ENCODE results near the gene CCDC85C. TPM values are rescaled to one million over a fixed set of nuclear protein-coding genes. Genes with fewer than 3 reads are reported as not detected.
A peak's percentile ranks its signal among the peaks of the same experiment; 100 is the strongest.

The CCDC85C gene
- total RNA-seq, 1 experiment from 2014 or later: 35.8 TPM

DNA sequence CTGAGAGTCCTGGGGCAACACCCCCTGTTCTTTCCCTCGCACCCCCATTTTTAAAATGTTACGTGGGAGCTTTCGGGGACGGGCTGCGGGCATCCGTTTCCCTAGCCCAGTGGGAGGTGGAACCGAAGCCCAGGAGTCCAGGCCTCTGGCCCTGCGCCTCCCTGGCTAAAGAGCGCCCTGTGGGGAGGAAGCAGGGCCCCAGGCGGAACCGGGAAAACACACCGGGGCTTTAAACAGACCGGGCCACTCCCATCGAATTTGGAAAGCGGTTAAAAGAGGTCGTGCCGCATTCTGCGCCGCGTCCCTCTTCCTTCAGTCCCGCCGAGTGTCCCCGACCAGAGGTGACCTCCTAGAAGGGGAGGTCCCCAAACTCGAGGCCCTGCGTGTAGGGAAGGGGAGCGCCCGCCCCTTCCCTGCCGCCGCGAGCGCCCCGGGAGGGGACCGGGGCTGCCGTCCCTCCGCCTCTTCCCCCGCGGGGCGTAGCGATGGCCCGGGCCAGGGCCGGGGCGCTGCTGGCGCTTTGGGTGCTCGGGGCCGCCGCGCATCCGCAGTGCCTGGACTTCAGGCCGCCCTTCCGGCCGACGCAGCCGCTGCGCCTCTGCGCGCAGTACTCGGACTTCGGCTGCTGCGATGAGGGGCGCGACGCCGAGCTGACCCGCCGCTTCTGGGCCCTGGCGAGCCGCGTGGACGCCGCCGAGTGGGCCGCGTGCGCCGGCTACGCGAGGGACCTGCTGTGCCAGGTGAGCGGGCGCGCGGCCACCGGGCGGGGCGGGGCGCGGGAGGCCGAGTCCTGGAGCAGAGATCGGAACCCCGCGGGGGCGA, 40.9 kb upstream of the CCDC85C start, which contains the start of gene HHIPL1 (continued):
- TF ChIP-seq HMGXB4 (CRISPR knock-in tag; IDR thresholded peaks at IDR 0.05): no peak; the same call in 1 of the 2 replicates
- TF ChIP-seq JAZF1 (CRISPR knock-in tag; IDR thresholded peaks at IDR 0.05): no peak
- no peak for TF ChIP-seq NR3C1 (CRISPR knock-in tag; conservative IDR thresholded peaks at IDR 0.05; ENCODE audit: low read depth)
- TF ChIP-seq GTF2I (CRISPR knock-in tag; conservative IDR thresholded peaks at IDR 0.05): no peak
- TF ChIP-seq RELA (CRISPR knock-in tag; IDR thresholded peaks at IDR 0.05; ENCODE audit: borderline replicate concordance): 0 out of 2 replicates have a peak, but pooled peaks have one; percentile 73
- TF ChIP-seq ZNF532 (CRISPR knock-in tag; IDR thresholded peaks at IDR 0.05; ENCODE audit: borderline replicate concordance): no peak
- peak; percentile 75; the same call in 1 of the 2 replicates for TF ChIP-seq ETV6 (CRISPR knock-in tag; IDR thresholded peaks at IDR 0.05)
- TF ChIP-seq, protein P1, sequence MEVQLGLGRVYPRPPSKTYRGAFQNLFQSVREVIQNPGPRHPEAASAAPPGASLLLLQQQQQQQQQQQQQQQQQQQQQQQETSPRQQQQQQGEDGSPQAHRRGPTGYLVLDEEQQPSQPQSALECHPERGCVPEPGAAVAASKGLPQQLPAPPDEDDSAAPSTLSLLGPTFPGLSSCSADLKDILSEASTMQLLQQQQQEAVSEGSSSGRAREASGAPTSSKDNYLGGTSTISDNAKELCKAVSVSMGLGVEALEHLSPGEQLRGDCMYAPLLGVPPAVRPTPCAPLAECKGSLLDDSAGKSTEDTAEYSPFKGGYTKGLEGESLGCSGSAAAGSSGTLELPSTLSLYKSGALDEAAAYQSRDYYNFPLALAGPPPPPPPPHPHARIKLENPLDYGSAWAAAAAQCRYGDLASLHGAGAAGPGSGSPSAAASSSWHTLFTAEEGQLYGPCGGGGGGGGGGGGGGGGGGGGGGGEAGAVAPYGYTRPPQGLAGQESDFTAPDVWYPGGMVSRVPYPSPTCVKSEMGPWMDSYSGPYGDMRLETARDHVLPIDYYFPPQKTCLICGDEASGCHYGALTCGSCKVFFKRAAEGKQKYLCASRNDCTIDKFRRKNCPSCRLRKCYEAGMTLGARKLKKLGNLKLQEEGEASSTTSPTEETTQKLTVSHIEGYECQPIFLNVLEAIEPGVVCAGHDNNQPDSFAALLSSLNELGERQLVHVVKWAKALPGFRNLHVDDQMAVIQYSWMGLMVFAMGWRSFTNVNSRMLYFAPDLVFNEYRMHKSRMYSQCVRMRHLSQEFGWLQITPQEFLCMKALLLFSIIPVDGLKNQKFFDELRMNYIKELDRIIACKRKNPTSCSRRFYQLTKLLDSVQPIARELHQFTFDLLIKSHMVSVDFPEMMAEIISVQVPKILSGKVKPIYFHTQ (CRISPR knock-in tag; IDR thresholded peaks at IDR 0.05): no peak
- TF ChIP-seq SMAD3 (CRISPR knock-in tag; IDR thresholded peaks at IDR 0.05; ENCODE audit: borderline replicate concordance): no peak
- no peak for TF ChIP-seq ZNF416 (CRISPR knock-in tag; IDR thresholded peaks at IDR 0.05)
- TF ChIP-seq ELF4 (CRISPR knock-in tag; IDR thresholded peaks at IDR 0.05; ENCODE audit: low read depth): no peak
- peak; percentile 63; the same call in 1 of the 2 replicates for TF ChIP-seq E2F4 (CRISPR knock-in tag; IDR thresholded peaks at IDR 0.05; ENCODE audit: borderline replicate concordance, low read depth)
- TF ChIP-seq, protein P2, sequence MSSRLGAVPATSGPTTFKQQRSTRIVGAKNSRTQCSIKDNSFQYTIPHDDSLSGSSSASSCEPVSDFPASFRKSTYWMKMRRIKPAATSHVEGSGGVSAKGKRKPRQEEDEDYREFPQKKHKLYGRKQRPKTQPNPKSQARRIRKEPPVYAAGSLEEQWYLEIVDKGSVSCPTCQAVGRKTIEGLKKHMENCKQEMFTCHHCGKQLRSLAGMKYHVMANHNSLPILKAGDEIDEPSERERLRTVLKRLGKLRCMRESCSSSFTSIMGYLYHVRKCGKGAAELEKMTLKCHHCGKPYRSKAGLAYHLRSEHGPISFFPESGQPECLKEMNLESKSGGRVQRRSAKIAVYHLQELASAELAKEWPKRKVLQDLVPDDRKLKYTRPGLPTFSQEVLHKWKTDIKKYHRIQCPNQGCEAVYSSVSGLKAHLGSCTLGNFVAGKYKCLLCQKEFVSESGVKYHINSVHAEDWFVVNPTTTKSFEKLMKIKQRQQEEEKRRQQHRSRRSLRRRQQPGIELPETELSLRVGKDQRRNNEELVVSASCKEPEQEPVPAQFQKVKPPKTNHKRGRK (CRISPR knock-in tag; IDR thresholded peaks at IDR 0.05; ENCODE audit: borderline replicate concordance): no peak
- TF ChIP-seq, protein P3, sequence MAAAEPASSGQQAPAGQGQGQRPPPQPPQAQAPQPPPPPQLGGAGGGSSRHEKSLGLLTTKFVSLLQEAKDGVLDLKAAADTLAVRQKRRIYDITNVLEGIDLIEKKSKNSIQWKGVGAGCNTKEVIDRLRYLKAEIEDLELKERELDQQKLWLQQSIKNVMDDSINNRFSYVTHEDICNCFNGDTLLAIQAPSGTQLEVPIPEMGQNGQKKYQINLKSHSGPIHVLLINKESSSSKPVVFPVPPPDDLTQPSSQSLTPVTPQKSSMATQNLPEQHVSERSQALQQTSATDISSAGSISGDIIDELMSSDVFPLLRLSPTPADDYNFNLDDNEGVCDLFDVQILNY (CRISPR knock-in tag; IDR thresholded peaks at IDR 0.05): peak; percentile 56; the same call in 1 of the 2 replicates
- TF ChIP-seq, protein P4, sequence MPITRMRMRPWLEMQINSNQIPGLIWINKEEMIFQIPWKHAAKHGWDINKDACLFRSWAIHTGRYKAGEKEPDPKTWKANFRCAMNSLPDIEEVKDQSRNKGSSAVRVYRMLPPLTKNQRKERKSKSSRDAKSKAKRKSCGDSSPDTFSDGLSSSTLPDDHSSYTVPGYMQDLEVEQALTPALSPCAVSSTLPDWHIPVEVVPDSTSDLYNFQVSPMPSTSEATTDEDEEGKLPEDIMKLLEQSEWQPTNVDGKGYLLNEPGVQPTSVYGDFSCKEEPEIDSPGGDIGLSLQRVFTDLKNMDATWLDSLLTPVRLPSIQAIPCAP (CRISPR knock-in tag; IDR thresholded peaks at IDR 0.05): no peak
- peak; percentile 67; the same call in 1 of the 2 replicates for TF ChIP-seq FOXP4 (CRISPR knock-in tag; IDR thresholded peaks at IDR 0.05)
- TF ChIP-seq ATF1 (CRISPR knock-in tag; IDR thresholded peaks at IDR 0.05): no peak
- no peak for TF ChIP-seq GABPB1 (CRISPR knock-in tag; IDR thresholded peaks at IDR 0.05)
- no peak for TF ChIP-seq CREM (CRISPR knock-in tag; IDR thresholded peaks at IDR 0.05)
- TF ChIP-seq TP53 (CRISPR knock-in tag; IDR thresholded peaks at IDR 0.05): peak; percentile 35; the same call in 1 of the 2 replicates
- TF ChIP-seq, protein P5, sequence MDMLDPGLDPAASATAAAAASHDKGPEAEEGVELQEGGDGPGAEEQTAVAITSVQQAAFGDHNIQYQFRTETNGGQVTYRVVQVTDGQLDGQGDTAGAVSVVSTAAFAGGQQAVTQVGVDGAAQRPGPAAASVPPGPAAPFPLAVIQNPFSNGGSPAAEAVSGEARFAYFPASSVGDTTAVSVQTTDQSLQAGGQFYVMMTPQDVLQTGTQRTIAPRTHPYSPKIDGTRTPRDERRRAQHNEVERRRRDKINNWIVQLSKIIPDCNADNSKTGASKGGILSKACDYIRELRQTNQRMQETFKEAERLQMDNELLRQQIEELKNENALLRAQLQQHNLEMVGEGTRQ (CRISPR knock-in tag; IDR thresholded peaks at IDR 0.05): 0 out of 2 replicates have a peak, but pooled peaks have one; percentile 25
